Cardiac atrium fibroblast (primary cell): Measurements from ENCODE around the gene PSMB9. TPM values are rescaled to one million over a fixed set of nuclear protein-coding genes. Genes with fewer than 3 reads are reported as not detected.

ENCODE experiments used
- total RNA-seq: library from RNA; depleted of rRNA; stranded (reverse); fragments of >200 nt; gene quantifications from 2 replicates; pipeline ENCODE4 v1.2.3, GENCODE V29; 2015

The PSMB9 gene
- 7.9 and 12.5 TPM in 2 replicates for total RNA-seq

DNA sequence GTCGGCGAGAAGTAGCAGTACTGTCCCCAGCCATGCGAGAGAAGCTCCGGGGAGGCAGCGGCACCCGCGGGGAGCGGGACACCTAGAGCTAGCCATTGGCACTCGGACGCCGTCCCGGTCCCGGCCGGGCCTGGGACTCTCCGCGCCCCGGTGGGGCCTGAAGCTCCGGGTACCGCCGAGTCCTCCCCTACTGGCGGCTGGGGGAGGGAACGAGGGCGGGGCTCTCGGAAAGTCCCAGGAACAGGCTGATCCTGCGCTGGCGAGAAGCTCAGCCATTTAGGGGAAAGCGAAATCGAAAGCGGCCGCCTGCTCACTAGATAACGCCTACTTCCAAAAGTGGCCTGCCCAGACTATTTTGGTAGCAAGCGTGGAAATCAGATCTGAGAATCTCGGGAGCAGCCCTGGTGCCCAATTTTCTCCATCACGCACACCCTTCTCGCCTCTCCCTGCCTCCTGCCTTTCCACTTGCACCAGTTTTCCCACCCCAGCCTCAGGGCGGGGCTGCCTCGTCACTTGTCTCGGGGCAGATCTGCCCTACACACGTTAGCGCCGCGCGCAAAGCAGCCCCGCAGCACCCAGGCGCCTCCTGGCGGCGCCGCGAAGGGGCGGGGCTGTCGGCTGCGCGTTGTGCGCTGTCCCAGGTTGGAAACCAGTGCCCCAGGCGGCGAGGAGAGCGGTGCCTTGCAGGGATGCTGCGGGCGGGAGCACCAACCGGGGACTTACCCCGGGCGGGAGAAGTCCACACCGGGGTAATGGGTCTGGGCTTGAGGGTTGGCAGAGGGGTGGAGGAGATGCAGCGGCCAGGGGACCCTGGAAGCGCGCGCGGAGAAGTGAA, at the start of gene PSMB9, which contains the start of gene TAP1:
Gene PSMB9 (plus strand): TSS at position 652 of the 835 bp plus-strand sequence. CDS start 38 bp downstream, at position 690.
Gene TAP1 (minus strand): TSS at position 164 of the 835 bp plus-strand sequence. CDS start 68 bp downstream, at position 96.

GRCh38 chr6:32816746-32817204, 37.2 kb upstream of the PSMB9 start, which contains the start of gene HLA-DOB:
HLA-DOB (minus strand) TSS chr6:32817002; CDS start chr6:32816951, 51 bp downstream.

GRCh38 chr6:32838114-32838958, 15.7 kb upstream of the PSMB9 start, which contains the start of gene TAP2:
TAP2 (minus strand) TSS chr6:32838739; CDS start chr6:32838233, 506 bp downstream.

GRCh38 chr6:32843979-32844838, 9.8 kb upstream of the PSMB9 start, which contains the start of gene PSMB8:
PSMB8 (minus strand) TSS chr6:32844047; CDS start chr6:32843996, 51 bp downstream.

Other genes starting within 250 kb of the PSMB9 start
- gene HLA-DQA1, start 216.8 kb upstream of the PSMB9 start, total RNA-seq: not detected in 2 replicates
- gene HLA-DQB1, start 187.5 kb upstream of the PSMB9 start, total RNA-seq: not detected in 2 replicates
- gene HLA-DQA2, start 112.8 kb upstream of the PSMB9 start, total RNA-seq: not detected in 2 replicates
- not detected in 2 replicates for gene HLA-DQB2, start 90.7 kb upstream of the PSMB9 start, total RNA-seq
- 0.36 TPM in 1 of 2 replicates, not detected in the other for gene HLA-DOB, start 37.2 kb upstream of the PSMB9 start, total RNA-seq
- gene TAP2, start 15.5 kb upstream of the PSMB9 start, total RNA-seq: 4.5 and 10.4 TPM in 2 replicates
- 28.3 and 40.8 TPM in 2 replicates for gene PSMB8, start 10.1 kb upstream of the PSMB9 start, total RNA-seq
- gene TAP1, start 488 bp upstream of the PSMB9 start, total RNA-seq: 12.8 and 28.0 TPM in 2 replicates
- not detected in 2 replicates for gene HLA-DMB, start 86.8 kb downstream of the PSMB9 start, total RNA-seq
- 4.5 and 4.9 TPM in 2 replicates for gene HLA-DMA, start 98.9 kb downstream of the PSMB9 start, total RNA-seq
- gene BRD2, start 114.4 kb downstream of the PSMB9 start, total RNA-seq: 93.7 and 100 TPM in 2 replicates
- not detected in 2 replicates for gene HLA-DOA, start 155.4 kb downstream of the PSMB9 start, total RNA-seq
- gene HLA-DPA1, start 219.5 kb downstream of the PSMB9 start, total RNA-seq: 1.4 and 1.6 TPM in 2 replicates
- 12.1 and 27.1 TPM in 2 replicates for gene HLA-DPB1, start 221.8 kb downstream of the PSMB9 start, total RNA-seq